Cardiac muscle cell (in vitro differentiated cells and primary cell): ENCODE results near the gene TPBGL. TPM values are rescaled to one million over a fixed set of nuclear protein-coding genes. Genes with fewer than 3 reads are reported as not detected.

Experiments used
- DNase-seq, 2 donors: peaks; one replicate each; pipeline versions ENCODE4 v3.0.0 to v3.0.0-alpha.2; 2010 to 2017; ENCODE audit warnings: low read depth in 1 of 2, low spot score in 1 of 2
- H3K27ac ChIP-seq: fragments of 200-600 bp; sonication (generic); 2 replicates; pipeline ENCODE4 v1.5.1; 2016
- H3K27me3 ChIP-seq: fragments of 200-600 bp; sonication (generic); 2 replicates; pipeline ENCODE4 v1.6.0; 2016; ENCODE audit warnings: control low read depth
- H3K36me3 ChIP-seq: fragments of 200-600 bp; sonication (generic); 2 replicates; pipeline ENCODE4 v1.5.1; 2016; ENCODE audit warnings: control low read depth
- H3K4me1 ChIP-seq: fragments of 200-600 bp; sonication (generic); 2 replicates; pipeline ENCODE4 v1.8.1; 2017; ENCODE audit warnings: low read depth, mild to moderate bottlenecking, mixed run types
- H3K4me3 ChIP-seq: fragments of 200-600 bp; sonication (generic); 2 replicates; pipeline ENCODE4 v1.5.1; 2016; ENCODE audit warnings: mild to moderate bottlenecking
- H3K9me3 ChIP-seq: fragments of 200-600 bp; sonication (generic); 2 replicates; pipeline ENCODE4 v1.5.1; 2017; ENCODE audit warnings: low read depth, mild to moderate bottlenecking, control low read depth
- polyA plus RNA-seq: library from polyadenylated mRNA; unstranded; fragments of >200 nt; fragmentation: Nextera tagmentation; extraction: Ambion mirVana; gene quantifications from 2 replicates; pipeline ENCODE4 v1.2.1, GENCODE V29; 2016
- total RNA-seq: library from RNA; depleted of rRNA; stranded (reverse); fragments of >200 nt; gene quantifications from 2 replicates; pipeline ENCODE4 v1.2.3, GENCODE V29; 2016
- TF ChIP-seq, protein P1 (sequence below): IDR thresholded peaks from 2 replicates; pipeline ENCODE4 v1.5.1; 2012; ENCODE audit warnings: low read depth, mild to moderate bottlenecking, low read length

The TPBGL gene
- total and polyA plus RNA-seq, 2 experiments from 2014 or later, result 0.21 to 0.56 TPM

DNA sequence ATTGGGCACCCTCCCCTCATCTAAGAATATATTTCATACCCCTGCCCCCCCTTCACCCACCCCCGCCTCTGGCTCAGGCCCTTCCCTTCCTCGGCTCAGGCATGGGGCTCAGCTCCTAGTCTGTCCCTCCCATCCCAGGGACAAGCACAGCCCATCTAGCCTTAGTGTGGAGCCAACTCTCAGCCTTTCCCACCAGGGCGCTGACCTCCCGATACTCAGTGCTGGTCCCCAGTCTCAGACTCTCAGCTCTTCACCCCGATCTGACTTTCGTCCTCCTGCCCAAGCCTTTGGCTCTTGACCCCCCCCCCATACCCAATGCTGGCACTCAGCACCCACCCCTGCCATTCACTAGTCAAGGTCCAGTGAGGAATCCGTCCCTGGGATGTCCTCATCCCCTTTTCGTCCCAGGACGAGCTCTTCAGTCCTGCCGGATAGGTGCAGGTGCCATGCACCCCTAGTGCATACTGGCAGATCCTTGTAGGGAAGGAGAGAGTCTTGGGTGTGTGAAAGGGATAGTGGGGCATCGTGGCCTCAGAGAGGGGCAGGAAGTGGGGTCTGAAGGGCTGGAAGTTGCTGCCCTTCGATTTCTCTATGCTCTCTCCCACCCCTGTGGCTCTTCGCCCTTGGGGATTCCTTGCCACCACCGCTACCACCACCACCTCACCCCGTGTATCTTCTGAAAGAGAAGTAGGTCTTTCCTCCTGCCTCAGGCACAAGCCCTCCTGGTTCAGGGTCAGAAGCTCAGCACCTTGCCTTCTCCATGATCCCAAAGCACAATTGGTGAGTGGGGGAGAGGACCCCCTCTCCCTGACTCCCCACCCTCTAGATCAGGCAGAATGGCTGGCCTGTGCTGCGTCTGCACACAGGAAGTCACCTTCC lies 2.4 kb downstream of the TPBGL start:
- Histone ChIP-seq H3K9me3 (no peaks in the 10 kb centered on the region), H3K4me3 (no peak overlapping the region), H3K4me1 (no peaks in the 10 kb centered on the region), H3K27ac (no peak overlapping the region), H3K36me3 (no peaks in the 10 kb centered on the region), H3K27me3 (peaks cover 76% of the 10 kb centered on the region)
- no peak for DNase-seq
- TF ChIP-seq, protein P1, sequence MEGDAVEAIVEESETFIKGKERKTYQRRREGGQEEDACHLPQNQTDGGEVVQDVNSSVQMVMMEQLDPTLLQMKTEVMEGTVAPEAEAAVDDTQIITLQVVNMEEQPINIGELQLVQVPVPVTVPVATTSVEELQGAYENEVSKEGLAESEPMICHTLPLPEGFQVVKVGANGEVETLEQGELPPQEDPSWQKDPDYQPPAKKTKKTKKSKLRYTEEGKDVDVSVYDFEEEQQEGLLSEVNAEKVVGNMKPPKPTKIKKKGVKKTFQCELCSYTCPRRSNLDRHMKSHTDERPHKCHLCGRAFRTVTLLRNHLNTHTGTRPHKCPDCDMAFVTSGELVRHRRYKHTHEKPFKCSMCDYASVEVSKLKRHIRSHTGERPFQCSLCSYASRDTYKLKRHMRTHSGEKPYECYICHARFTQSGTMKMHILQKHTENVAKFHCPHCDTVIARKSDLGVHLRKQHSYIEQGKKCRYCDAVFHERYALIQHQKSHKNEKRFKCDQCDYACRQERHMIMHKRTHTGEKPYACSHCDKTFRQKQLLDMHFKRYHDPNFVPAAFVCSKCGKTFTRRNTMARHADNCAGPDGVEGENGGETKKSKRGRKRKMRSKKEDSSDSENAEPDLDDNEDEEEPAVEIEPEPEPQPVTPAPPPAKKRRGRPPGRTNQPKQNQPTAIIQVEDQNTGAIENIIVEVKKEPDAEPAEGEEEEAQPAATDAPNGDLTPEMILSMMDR, result no peak

DNA sequence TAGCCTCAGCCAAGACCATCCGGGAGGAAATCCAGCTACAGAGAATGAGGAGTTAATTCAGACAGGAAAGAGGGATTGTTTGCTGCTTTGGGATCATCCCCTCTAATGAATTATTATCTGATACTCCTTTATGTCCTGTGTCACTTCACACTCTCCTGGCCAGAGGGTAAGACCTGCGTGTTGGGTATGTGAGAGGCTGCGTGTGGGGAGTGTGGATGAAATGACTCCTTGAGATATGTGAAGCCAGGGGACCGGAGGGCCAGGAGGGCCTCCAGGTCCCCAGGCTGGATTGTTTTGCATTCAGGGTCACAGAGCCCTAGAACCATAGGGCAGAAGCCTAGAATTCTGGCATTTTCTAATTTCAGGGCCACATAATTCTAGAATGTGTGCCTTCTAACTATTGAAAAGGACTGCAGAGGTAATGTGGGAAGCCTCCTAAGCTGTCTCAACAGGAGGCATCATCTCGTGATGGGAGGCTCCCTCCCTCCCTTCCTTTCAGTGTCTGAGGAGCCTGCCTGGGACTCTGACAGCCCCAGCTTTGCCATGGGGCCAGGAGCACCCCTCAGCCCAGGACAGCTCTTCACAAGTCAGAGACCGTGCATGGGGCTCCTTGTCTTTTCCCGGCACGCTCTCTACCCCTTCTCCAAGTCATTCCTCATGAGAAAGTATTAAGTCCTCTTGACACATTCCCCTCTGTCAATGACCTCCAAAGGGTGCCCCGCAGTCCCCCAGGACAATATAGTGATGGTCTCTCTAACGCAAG lies 3.7 kb downstream of the TPBGL start:
- Histone ChIP-seq H3K4me1 (no peaks in the 10 kb centered on the region), H3K27ac (no peak overlapping the region), H3K9me3 (no peaks in the 10 kb centered on the region), H3K4me3 (no peak overlapping the region), H3K27me3 (peaks cover 64% of the 10 kb centered on the region), H3K36me3 (no peaks in the 10 kb centered on the region)
- DNase-seq, result no peak
- TF ChIP-seq, protein P1, result no peak

DNA sequence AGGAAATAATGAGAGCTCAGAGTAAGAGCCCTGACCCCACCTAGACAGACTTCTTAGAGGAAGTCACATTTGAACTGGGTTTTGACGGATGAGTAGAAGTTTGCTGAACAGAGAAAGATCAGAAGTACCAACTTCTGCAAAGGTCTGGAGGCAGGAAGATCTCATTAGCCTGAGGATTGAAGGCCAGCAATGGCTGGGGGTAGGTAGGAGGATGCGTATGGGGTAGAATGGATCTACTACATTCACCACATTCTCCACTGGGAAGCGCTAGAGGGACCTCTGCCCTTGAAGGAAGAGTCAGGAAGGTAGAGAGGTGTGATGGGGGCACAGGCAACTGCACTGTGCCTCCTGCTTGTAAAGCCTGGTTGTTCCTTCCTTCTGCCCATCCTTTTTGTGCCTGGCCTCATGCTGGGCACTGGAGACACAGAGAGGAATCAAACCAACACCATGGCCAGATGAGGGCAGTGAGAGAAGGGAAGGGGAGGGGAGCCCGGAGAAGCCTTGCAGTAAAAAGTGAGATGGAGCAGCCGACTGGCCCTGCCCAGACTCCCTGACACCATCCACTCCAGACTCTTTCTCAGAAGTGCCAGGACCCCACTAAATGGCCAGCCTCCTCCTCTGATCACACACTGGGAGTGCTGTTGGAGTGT lies 4.9 kb downstream of the TPBGL start:
- H3K4me3 ChIP-seq, result no peak overlapping the region
- peaks cover 51% of the 10 kb centered on the region for H3K27me3 ChIP-seq
- no peaks in the 10 kb centered on the region for H3K9me3 ChIP-seq
- no peaks in the 10 kb centered on the region for H3K4me1 ChIP-seq
- DNase-seq, result peak in 1 of 2 donors; percentile 14
- H3K27ac ChIP-seq, result no peak overlapping the region
- H3K36me3 ChIP-seq, result no peaks in the 10 kb centered on the region
- TF ChIP-seq, protein P1, result no peak

DNA sequence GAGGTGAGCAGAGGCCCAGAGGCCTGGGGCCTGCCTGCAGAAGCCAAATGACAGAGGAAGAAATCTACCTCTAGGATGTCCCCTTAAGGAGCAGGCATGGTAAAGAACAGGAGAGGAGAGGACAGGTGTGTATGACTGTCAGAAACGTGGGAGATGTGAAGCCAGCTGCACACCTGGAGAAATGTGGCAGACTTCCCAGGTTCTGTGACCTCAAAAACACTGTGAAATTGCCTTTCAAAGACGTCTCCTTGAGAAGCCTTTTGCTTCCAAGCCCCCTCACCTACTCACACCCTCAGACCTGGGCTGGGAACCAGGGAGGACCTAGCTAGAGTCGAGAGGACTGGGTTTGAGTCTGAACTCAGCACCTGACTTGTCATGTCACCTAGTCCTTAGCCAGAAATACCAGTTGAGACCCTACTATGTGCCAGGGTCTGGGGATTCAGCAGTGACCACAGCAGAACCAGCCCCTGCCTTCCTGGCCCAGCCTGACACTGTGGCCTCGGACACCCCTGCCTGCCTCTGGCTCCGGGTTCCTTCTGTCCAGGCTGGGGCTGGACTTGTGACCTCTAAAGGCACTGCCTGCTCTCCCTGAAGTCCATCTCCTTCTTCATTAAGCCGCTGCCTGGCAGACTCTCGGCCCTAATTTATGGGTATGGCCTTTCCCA lies 5.6 kb downstream of the TPBGL start:
- H3K4me3 ChIP-seq, result no peak overlapping the region
- DNase-seq, result no peak
- H3K27me3 ChIP-seq, result peaks cover 45% of the 10 kb centered on the region
- H3K9me3 ChIP-seq, result no peaks in the 10 kb centered on the region
- TF ChIP-seq, protein P1, result no peak
- H3K27ac ChIP-seq, result no peak overlapping the region
- no peaks in the 10 kb centered on the region for H3K36me3 ChIP-seq
- H3K4me1 ChIP-seq, result no peaks in the 10 kb centered on the region
